22Rv1 (cell line): Measurements from ENCODE around the gene ZNF778.

Source experiments
- H3K27ac ChIP-seq: fragments of 450-650 bp; 2 replicates; pipeline ENCODE4 v1.5.1; 2017
- CTCF ChIP-seq: fragments of 450-650 bp; IDR thresholded peaks from 2 replicates; pipeline ENCODE4 v1.5.1; 2017; ENCODE audit warnings: mild to moderate bottlenecking
- ZFX ChIP-seq: fragments of 450-650 bp; IDR thresholded peaks from 2 replicates; pipeline ENCODE4 v1.6.1; 2017; ENCODE audit warnings: antibody characterized with exemption, borderline replicate concordance

The ZNF778 gene

GRCh38 chr16:89217388-89218191, at the start of gene ZNF778:
ZNF778 (plus strand) TSS chr16:89217703; CDS start chr16:89221128, 3,425 bp downstream.
- no peak for TF ChIP-seq CTCF
- no peak for TF ChIP-seq ZFX
- peak within 1 kb of the TSS; percentile 83 for H3K27ac ChIP-seq

- no peak overlapping the region for H3K27ac ChIP-seq
- no peak for TF ChIP-seq ZFX
- peak; percentile 37 for TF ChIP-seq CTCF
Measured at GRCh38 chr16:89168381-89169189, 48.9 kb upstream of the ZNF778 start.

- no peak overlapping the region for H3K27ac ChIP-seq
- TF ChIP-seq CTCF = no peak
- no peak for TF ChIP-seq ZFX
Measured at GRCh38 chr16:89169778-89170177, 47.7 kb upstream of the ZNF778 start.

GRCh38 chr16:89170346-89171215, 46.9 kb upstream of the ZNF778 start:
- TF ChIP-seq ZFX = no peak
- peak; percentile 47 for TF ChIP-seq CTCF
- H3K27ac ChIP-seq = no peak overlapping the region

GRCh38 chr16:89171216-89172170, 46.0 kb upstream of the ZNF778 start, which contains the start of gene CDH15:
CDH15 (plus strand) TSS chr16:89171748; CDS start chr16:89171832, 84 bp downstream.
- no peak within 1 kb of the TSS for H3K27ac ChIP-seq
- TF ChIP-seq ZFX (no peak), CTCF (no peak)

- H3K27ac ChIP-seq = no peak overlapping the region
- TF ChIP-seq ZFX = no peak
- no peak for TF ChIP-seq CTCF
Measured at GRCh38 chr16:89172171-89172527, 45.4 kb upstream of the ZNF778 start.
